ENCODE results near the gene SLC9A8.

DNA sequence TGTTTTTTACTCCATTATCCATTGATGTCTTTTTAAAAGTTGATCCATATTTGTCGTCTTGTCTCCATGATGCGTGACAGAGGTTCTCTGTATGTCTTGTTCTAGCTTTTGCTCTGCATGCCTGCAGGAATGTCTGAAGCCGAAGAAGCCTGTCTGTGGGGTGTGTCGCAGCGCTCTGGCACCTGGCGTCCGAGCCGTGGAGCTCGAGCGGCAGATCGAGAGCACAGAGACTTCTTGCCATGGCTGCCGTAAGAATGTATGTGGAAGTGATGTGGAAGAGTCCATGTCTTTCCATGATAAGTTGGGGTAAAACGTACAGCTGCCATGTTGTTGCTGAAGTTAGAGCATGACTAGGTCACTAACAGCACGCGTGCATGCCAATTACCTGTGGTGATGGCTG, 128.8 kb downstream of the SLC9A8 start:
- TF ChIP-seq, protein P1, sequence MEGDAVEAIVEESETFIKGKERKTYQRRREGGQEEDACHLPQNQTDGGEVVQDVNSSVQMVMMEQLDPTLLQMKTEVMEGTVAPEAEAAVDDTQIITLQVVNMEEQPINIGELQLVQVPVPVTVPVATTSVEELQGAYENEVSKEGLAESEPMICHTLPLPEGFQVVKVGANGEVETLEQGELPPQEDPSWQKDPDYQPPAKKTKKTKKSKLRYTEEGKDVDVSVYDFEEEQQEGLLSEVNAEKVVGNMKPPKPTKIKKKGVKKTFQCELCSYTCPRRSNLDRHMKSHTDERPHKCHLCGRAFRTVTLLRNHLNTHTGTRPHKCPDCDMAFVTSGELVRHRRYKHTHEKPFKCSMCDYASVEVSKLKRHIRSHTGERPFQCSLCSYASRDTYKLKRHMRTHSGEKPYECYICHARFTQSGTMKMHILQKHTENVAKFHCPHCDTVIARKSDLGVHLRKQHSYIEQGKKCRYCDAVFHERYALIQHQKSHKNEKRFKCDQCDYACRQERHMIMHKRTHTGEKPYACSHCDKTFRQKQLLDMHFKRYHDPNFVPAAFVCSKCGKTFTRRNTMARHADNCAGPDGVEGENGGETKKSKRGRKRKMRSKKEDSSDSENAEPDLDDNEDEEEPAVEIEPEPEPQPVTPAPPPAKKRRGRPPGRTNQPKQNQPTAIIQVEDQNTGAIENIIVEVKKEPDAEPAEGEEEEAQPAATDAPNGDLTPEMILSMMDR (IDR thresholded peaks at IDR 0.05), result no peak
- TF ChIP-seq ZFX (IDR thresholded peaks at IDR 0.05; ENCODE audit: borderline replicate concordance), result no peak
